DND-41 (cell line): ENCODE results near the gene TJP2.
"Not testable (repeated sequence)": the region's sequence is repeated elsewhere in the genome, so short reads cannot be mapped to it uniquely, and the experiment has no call there.

Experiments
- ATAC-seq: fragments of 200-7000 bp; cut with Tn5 transposase; 3 replicates; pipeline ENCODE4 v1.9.1; 2021; ENCODE audit warnings: low read depth; ENCODE audit not compliant: insufficient read depth
- DNase-seq: peaks from one replicate; pipeline ENCODE4 v3.0.0-alpha.2; 2020
- H2AFZ ChIP-seq: 2 replicates; pipeline ENCODE4 v1.6.0; 2012; ENCODE audit warnings: low read depth, low read length
- H3K27ac ChIP-seq: 2 replicates; pipeline ENCODE4 v1.5.1; 2012; ENCODE audit warnings: low read length, inconsistent platforms
- H3K27me3 ChIP-seq: fragments of 200-600 bp; sonication (generic); 2 replicates; pipeline ENCODE4 v1.6.0; 2012; ENCODE audit warnings: low read length, mild to moderate bottlenecking, inconsistent platforms; ENCODE audit not compliant: insufficient read depth, poor library complexity
- H3K36me3 ChIP-seq: 2 replicates; pipeline ENCODE4 v1.5.1; 2012; ENCODE audit warnings: low read length, inconsistent platforms; ENCODE audit not compliant: insufficient read depth
- H3K4me1 ChIP-seq: 2 replicates; pipeline ENCODE4 v1.5.1; 2012; ENCODE audit warnings: mild to moderate bottlenecking, low read length; ENCODE audit not compliant: insufficient read depth
- H3K4me2 ChIP-seq: 2 replicates; pipeline ENCODE4 v1.6.0; 2012; ENCODE audit warnings: mild to moderate bottlenecking, moderate library complexity, low read length, inconsistent platforms; ENCODE audit not compliant: insufficient read depth
- H3K4me3 ChIP-seq, 2 experiments: fragments of 200-600 bp in 1 of 2; shearing (Covaris generic) in 1 of 2; 2 replicates each; pipeline ENCODE4 v1.5.1; 2012 to 2016; ENCODE audit warnings: inconsistent platforms in 2 of 2, low read length in 2 of 2, mild to moderate bottlenecking in 2 of 2, low read depth in 1 of 2, moderate library complexity in 1 of 2
- H3K79me2 ChIP-seq: 2 replicates; pipeline ENCODE4 v1.6.0; 2012; ENCODE audit warnings: low read length, inconsistent platforms; ENCODE audit not compliant: insufficient read depth
- H3K9ac ChIP-seq: 2 replicates; pipeline ENCODE4 v1.6.0; 2012; ENCODE audit warnings: low read depth, mild to moderate bottlenecking, inconsistent platforms, low read length, moderate library complexity
- H3K9me3 ChIP-seq: 2 replicates; pipeline ENCODE4 v1.5.1; 2012; ENCODE audit warnings: low read length, moderate library complexity, mild to moderate bottlenecking, inconsistent platforms; ENCODE audit not compliant: insufficient read depth, severe bottlenecking
- H4K20me1 ChIP-seq: 2 replicates; pipeline ENCODE4 v1.6.0; 2012; ENCODE audit warnings: low read length; ENCODE audit not compliant: insufficient read depth
- EZH2 ChIP-seq: IDR thresholded peaks from 3 replicates; pipeline ENCODE4 v1.6.1; 2012; ENCODE audit warnings: borderline replicate concordance, low read depth, mild to moderate bottlenecking, moderate library complexity, low read length, inconsistent platforms; ENCODE audit not compliant: severe bottlenecking
- TF ChIP-seq, protein P1 (sequence below): IDR thresholded peaks from 2 replicates; pipeline ENCODE4 v1.5.1; 2012; ENCODE audit warnings: borderline replicate concordance, low read length, moderate library complexity, mild to moderate bottlenecking; ENCODE audit not compliant: poor library complexity, severe bottlenecking; ENCODE audit errors: extremely low read depth

Gene TJP2

DNA sequence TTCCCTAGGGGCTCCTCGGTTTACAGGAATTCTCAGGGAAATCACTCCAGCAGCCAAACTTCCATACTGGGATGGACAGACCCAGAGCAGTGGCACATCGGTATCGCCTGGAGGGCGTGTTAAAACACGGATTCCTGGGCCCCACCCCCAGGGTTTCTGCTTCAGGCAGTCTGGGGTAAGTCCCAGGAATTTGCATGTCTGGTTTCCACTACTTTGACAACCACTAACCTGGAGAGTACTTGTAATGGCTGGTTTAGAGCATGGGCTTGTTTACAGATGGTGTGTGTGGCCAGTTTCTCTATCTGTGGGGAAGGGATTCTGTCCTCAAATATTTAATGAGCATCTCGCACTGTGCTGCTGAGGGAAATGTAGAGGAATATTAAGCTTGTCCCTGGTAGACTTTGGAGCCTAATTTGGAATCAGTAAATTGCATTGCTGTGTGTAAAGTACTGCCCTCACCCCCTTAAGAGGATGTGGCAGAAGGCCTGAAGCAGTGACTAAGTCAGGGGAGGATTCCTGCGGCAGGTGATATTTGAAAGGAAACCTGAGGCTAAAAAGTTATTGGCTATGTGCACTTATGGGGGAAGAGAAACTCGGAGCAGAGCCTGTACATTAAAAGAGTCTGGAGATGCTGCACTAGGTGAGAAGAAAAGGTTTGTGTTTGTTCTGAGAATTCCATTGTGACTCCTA lies 18.6 kb upstream of the TJP2 start:
- no peak overlapping the region for H3K27ac ChIP-seq
- H3K4me1 ChIP-seq: no peaks in the 10 kb centered on the region
- no peak overlapping the region for H3K4me3 ChIP-seq
- no peaks in the 10 kb centered on the region for H3K27me3 ChIP-seq
- DNase-seq: no peak
- no peaks in the 10 kb centered on the region for H3K36me3 ChIP-seq
- H3K9ac ChIP-seq: no peak overlapping the region
- H3K4me2 ChIP-seq: no peak overlapping the region
- no peaks in the 10 kb centered on the region for H4K20me1 ChIP-seq
- no peaks in the 10 kb centered on the region for H3K79me2 ChIP-seq
- H2AFZ ChIP-seq: no peak overlapping the region
- TF ChIP-seq EZH2: no peak
- TF ChIP-seq, protein P1, sequence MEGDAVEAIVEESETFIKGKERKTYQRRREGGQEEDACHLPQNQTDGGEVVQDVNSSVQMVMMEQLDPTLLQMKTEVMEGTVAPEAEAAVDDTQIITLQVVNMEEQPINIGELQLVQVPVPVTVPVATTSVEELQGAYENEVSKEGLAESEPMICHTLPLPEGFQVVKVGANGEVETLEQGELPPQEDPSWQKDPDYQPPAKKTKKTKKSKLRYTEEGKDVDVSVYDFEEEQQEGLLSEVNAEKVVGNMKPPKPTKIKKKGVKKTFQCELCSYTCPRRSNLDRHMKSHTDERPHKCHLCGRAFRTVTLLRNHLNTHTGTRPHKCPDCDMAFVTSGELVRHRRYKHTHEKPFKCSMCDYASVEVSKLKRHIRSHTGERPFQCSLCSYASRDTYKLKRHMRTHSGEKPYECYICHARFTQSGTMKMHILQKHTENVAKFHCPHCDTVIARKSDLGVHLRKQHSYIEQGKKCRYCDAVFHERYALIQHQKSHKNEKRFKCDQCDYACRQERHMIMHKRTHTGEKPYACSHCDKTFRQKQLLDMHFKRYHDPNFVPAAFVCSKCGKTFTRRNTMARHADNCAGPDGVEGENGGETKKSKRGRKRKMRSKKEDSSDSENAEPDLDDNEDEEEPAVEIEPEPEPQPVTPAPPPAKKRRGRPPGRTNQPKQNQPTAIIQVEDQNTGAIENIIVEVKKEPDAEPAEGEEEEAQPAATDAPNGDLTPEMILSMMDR: no peak
- ATAC-seq: no peak
- no peaks in the 10 kb centered on the region for H3K9me3 ChIP-seq

DNA sequence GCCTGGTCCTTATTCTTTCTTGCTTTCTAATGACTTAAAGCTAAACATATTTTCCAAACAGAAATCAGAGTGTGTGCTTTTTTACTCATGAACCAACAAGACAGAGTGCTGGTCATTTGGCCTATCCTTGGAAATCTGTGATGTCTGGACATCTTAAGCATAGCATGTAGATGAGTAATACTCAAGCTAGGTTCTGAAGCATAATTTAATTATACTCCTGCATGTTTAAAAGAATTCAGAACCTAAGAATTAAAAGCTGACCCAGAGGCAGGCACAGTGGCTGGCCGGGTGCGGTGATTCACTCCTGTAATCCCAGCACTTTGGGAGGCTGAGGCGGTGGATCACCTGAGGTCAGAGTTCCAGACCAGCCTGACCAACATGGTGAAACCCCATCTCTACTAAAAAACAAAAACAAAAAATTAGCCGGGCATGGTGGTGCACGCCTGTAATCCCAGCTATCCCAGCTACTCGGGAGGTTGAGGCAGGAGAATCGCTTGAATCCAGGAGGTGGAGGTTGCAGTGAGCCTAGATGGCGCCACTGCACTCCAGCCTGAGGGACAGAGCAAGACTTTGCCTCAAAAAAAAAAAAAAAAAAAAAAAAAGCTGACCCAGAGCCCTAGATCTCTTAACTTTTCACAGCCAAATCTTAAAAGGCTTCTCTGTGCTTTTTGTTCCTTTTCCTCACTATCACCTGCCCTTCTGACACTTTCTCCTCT lies 16.2 kb upstream of the TJP2 start:
- no peak overlapping the region for H2AFZ ChIP-seq
- no peaks in the 10 kb centered on the region for H3K9me3 ChIP-seq
- no peak overlapping the region for H3K27ac ChIP-seq
- H3K4me1 ChIP-seq: no peaks in the 10 kb centered on the region
- no peaks in the 10 kb centered on the region for H3K79me2 ChIP-seq
- no peaks in the 10 kb centered on the region for H4K20me1 ChIP-seq
- H3K36me3 ChIP-seq: no peaks in the 10 kb centered on the region
- H3K27me3 ChIP-seq: no peaks in the 10 kb centered on the region
- H3K4me3 ChIP-seq: no peak overlapping the region
- H3K9ac ChIP-seq: no peak overlapping the region
- DNase-seq (no peak), ATAC-seq (no peak)
- TF ChIP-seq, protein P1: no peak
- no peak for TF ChIP-seq EZH2
- no peak overlapping the region for H3K4me2 ChIP-seq

DNA sequence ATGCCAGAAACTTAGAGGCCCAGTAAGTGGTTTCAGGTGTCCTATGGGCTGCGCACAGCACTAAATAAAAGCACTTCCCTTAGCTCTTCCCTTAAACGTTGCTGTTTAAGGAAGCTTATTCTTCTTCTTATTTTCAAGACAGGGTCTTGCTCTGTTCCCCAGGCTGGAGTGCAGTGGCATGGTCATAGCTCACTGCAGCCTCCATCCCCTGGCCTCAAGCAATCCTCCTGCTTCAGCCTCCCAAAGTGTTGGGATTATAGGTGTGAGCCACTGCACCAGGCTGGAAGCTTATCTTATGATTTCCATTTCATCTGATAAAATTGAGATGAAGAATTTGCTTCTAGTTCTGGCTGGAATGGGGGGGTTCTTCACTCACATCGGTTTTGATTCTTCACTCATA lies 15.6 kb upstream of the TJP2 start:
- no peaks in the 10 kb centered on the region for H3K79me2 ChIP-seq
- DNase-seq (no peak), ATAC-seq (no peak)
- no peak overlapping the region for H3K4me2 ChIP-seq
- H2AFZ ChIP-seq: no peak overlapping the region
- no peaks in the 10 kb centered on the region for H4K20me1 ChIP-seq
- H3K9ac ChIP-seq: no peak overlapping the region
- no peaks in the 10 kb centered on the region for H3K36me3 ChIP-seq
- H3K27ac ChIP-seq: no peak overlapping the region
- H3K9me3 ChIP-seq: no peaks in the 10 kb centered on the region
- no peaks in the 10 kb centered on the region for H3K4me1 ChIP-seq
- TF ChIP-seq, protein P1: no peak
- TF ChIP-seq EZH2: no peak
- H3K27me3 ChIP-seq: no peaks in the 10 kb centered on the region
- no peak overlapping the region for H3K4me3 ChIP-seq

DNA sequence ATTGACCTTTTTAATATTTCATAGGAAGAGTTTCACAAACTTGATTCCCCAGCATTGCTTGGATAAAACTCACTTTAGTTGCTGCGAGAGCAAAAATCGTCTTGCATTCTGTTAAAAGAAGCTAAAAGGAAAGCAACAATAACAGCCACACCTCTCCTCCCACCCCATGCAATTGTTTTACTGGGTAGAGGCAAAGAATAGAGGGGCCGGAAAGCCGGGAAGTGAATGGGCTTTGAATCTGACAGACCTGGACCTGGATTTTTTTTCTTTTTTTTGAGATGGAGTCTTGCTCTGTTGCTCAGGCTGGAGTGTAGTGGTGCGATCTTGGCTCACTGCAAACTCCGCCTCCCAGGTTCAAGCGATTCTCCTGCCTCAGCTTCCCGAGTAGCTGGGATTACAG lies 9.5 kb upstream of the TJP2 start:
- H3K9ac ChIP-seq, ATAC-seq, H3K4me1 ChIP-seq, H3K4me2 ChIP-seq, H3K9me3 ChIP-seq, H3K79me2 ChIP-seq, H3K27ac ChIP-seq, DNase-seq, H3K4me3 ChIP-seq, H2AFZ ChIP-seq, H3K36me3 ChIP-seq, H3K27me3 ChIP-seq, H4K20me1 ChIP-seq: not testable (repeated sequence)
